Heart right ventricle (tissue), 16 donors: ENCODE data around the gene SMYD5. TPM values are rescaled to one million over a fixed set of nuclear protein-coding genes. Genes with fewer than 3 reads are reported as not detected.
"Not testable (repeated sequence)": the region's sequence is repeated elsewhere in the genome, so short reads cannot be mapped to it uniquely, and the experiment has no call there.

Experiments
- ATAC-seq, 8 donors: fragments of 200-7000 bp; cut with Tn5 transposase; one replicate each; pipeline ENCODE4 v1.9.1; 2020; ENCODE audit warnings: mild to moderate bottlenecking in 8 of 8, moderate library complexity in 8 of 8, moderate number of reproducible peaks in 1 of 8
- DNase-seq, 2 donors: peaks; one replicate each; pipeline ENCODE4 v3.0.0-alpha.2; 2020
- H3K27ac ChIP-seq, 10 donors: fragments of 200-600 bp; sonication (generic) in 2 of 10; one replicate each; pipeline versions ENCODE4 v1.5.0 to v1.8.0; 2020 to 2022; ENCODE audit warnings: mild to moderate bottlenecking in 3 of 10
- H3K27me3 ChIP-seq, 7 donors: fragments of 200-600 bp; one replicate each; pipeline ENCODE4 v1.8.0; 2021 to 2022; ENCODE audit warnings: mild to moderate bottlenecking in 2 of 7
- H3K36me3 ChIP-seq, 9 donors: fragments of 200-600 bp; sonication (generic) in 1 of 9; one replicate each; pipeline versions ENCODE4 v1.5.0 to v1.8.0; 2020 to 2022; ENCODE audit warnings: mild to moderate bottlenecking in 2 of 9
- H3K4me1 ChIP-seq, 9 donors: fragments of 200-600 bp; sonication (generic) in 1 of 9; one replicate each; pipeline versions ENCODE4 v1.5.0 to v1.8.0; 2020 to 2022; ENCODE audit warnings: mild to moderate bottlenecking in 4 of 9
- H3K4me3 ChIP-seq, 10 donors: fragments of 200-600 bp; sonication (generic) in 2 of 10; one replicate each; pipeline versions ENCODE4 v1.5.0 to v1.8.0; 2020 to 2022; ENCODE audit warnings: mild to moderate bottlenecking in 7 of 10, moderate library complexity in 2 of 10
- H3K9me3 ChIP-seq, 11 donors: fragments of 200-600 bp in 10 of 11; sonication (generic) in 2 of 11; one replicate each; pipeline versions ENCODE4 v1.5.0 to v1.8.0; 2013 to 2022; ENCODE audit warnings: mild to moderate bottlenecking in 2 of 11, control low read depth in 1 of 11, moderate library complexity in 1 of 11
- CTCF ChIP-seq, 9 donors: fragments of 200-600 bp; sonication (generic) in 2 of 9; IDR thresholded peaks; one replicate each; pipeline versions ENCODE4 v1.5.0 to v1.8.0; 2021 to 2022; ENCODE audit warnings: antibody characterized with exemption in 9 of 9, mild to moderate bottlenecking in 5 of 9, moderate library complexity in 1 of 9
- WGBS, 2 donors: extraction: QIAGEN DNeasy Blood & Tissue Kit; methylation state at CpG; one replicate each; pipeline ENCODE4 v1.1.7; 2013; ENCODE audit warnings: inconsistent platforms in 1 of 2; 5-methylcytosine and 5-hydroxymethylcytosine counted together
- intact Hi-C, 10 donors: fragments of 100-400 bp; cut with DNase I; formaldehyde crosslinking; loops; one replicate each; pipeline versions ENCODE4 v1.11.1 to v1.14.2; 2022
- long read RNA-seq, 3 donors: library from polyadenylated mRNA; unstranded; transcript quantifications; one replicate each; pipeline ENCODE4 v2.0.0, GENCODE V29; 2020 to 2021
- polyA plus RNA-seq, 2 donors: library from polyadenylated mRNA; stranded (reverse); fragments of 200-250 nt; gene quantifications; one replicate each; pipeline ENCODE4 v1.2.3, GENCODE V29; 2013
- total RNA-seq, 10 donors: library from RNA; stranded (reverse); fragmentation: NEBNext Ultra II Directional in 3 of 10; extraction: Animal tissue kit (Norgen Biotek cat#: 25700) in 3 of 10; gene quantifications; one replicate each; pipeline versions ENCODE4 v1.2.1 to v1.2.4, GENCODE V29; 2021 to 2023
- donor health status: Arrhythmogenic right ventricular cardiomyopathy.
- donor health status: ischemic (EF 13 %, LVEDD 7.1; RV severe dilation, severe dysfunction).
- donor health status: healthy with polysubstance abuse.
- donor health status: DM: no; HTN: yes; CAD: no.
- donor health status: DM: no; HTN: no; CAD: no.
- donor health status: ischemic (EF 25% LVEDD 6.9; RV normal size, moderate dysfunction).
- donor health status: ischemic (EF 25% LVEDD 5.7; RV mildly dilated, moderate dysfunction).
- donor health status: healthy.
- donor health status: DM: yes; HTN: yes; CAD: no.
- donor health status: Ischemic cardiomyopathy.
- donor health status: ischemic (EF 35%, LVEDD 5.7; RV mildly dilated, moderate dysfunction).
- donor health status: nonischemic (EF 11% LVEDD 7.7; RV severe dilation, severe dysfunction).
- donor health status: DM: yes; HTN: yes; CAD: no.
- donor health status: PGD.
- donor health status: ischemic (EF 29% LVEDD 5.4; RV normal size, mild dysfunction).
- donor health status: nonischemic (EF 23%, LVEDD 6.1; RV moderate dilation, normal function).

SMYD5 gene
- total RNA-seq (10 to 100 TPM; 13.3 to 22.7 (median 17.5) TPM), polyA plus RNA-seq (10 to 100 TPM; 17.0 to 17.9 TPM)
- long read RNA-seq, donor 1, transcript SMYD5-202 (13 exons, 2,593 nt) = major isoform, 11 of 17 reads
- long read RNA-seq, donor 1, partial matches to known transcripts = 2 of 17 reads
- long read RNA-seq, donor 1, other reads (novel, unspliced or antisense) = 4 of 17 reads
- long read RNA-seq, donor 2, transcript SMYD5-202 (13 exons, 2,593 nt) = major isoform, 10 of 19 reads
- long read RNA-seq, donor 2, partial matches to known transcripts = 2 of 19 reads
- long read RNA-seq, donor 2, other reads (novel, unspliced or antisense) = 7 of 19 reads
- long read RNA-seq, donor 3, transcript SMYD5-202 (13 exons, 2,593 nt) = major isoform, 24 of 33 reads
- long read RNA-seq, donor 3, partial matches to known transcripts = 7 of 33 reads
- long read RNA-seq, donor 3, other reads (novel, unspliced or antisense) = 2 of 33 reads

- peak; percentile 90 to 96 (median 94) for ATAC-seq
- Histone ChIP-seq H3K27me3 (no peaks in the 10 kb centered on the region), H3K27ac (peak within 1 kb of the TSS in 9 of 10 donors; percentile 57 to 91 (median 80)), H3K9me3 (no peaks in the 10 kb centered on the region), H3K4me1 (peaks cover 0 to 37% (median 24%) of the 10 kb centered on the region in 9 donors), H3K36me3 (peaks cover 0 to 7% (median 0%) of the 10 kb centered on the region in 9 donors), H3K4me3 (peak within 1 kb of the TSS; percentile 74 to 97 (median 92))
- no peak for TF ChIP-seq CTCF (IDR thresholded peaks at IDR 0.05)
- intact Hi-C loops = loop anchor here in 1 of 10 donors (5.0 kb wide), 1 partner anchor 37 kb away; no protein-coding TSS in a partner anchor
- WGBS, 2 donors = 1% methylated on average over 64 of the region's 64 CpGs
- DNase-seq = peak; percentile 86 to 89
Measured at GRCh38 chr2:73214120-73215035, at the start of gene SMYD5. Gene SMYD5 (plus strand): TSS chr2:73214245. CDS start chr2:73214267, 22 bp downstream.

- intact Hi-C loops, H3K9me3 ChIP-seq, H3K4me3 ChIP-seq, H3K27me3 ChIP-seq, H3K27ac ChIP-seq, H3K36me3 ChIP-seq, DNase-seq, H3K4me1 ChIP-seq, ATAC-seq: not testable (repeated sequence)
- 56 to 60% methylated on average over 11 of the region's 11 CpGs for WGBS, 2 donors
Measured at GRCh38 chr2:73165978-73166377, 48.1 kb upstream of the SMYD5 start.

- H3K27me3 ChIP-seq, intact Hi-C loops, H3K4me1 ChIP-seq, DNase-seq, ATAC-seq, H3K36me3 ChIP-seq, H3K4me3 ChIP-seq, H3K9me3 ChIP-seq, H3K27ac ChIP-seq: not testable (repeated sequence)
- 61 to 65% methylated on average over 3 of the region's 8 CpGs for WGBS, 2 donors
Measured at GRCh38 chr2:73166813-73167212, 47.2 kb upstream of the SMYD5 start.

GRCh38 chr2:73168348-73168747, 45.7 kb upstream of the SMYD5 start:
- DNase-seq, H3K36me3 ChIP-seq, H3K9me3 ChIP-seq, ATAC-seq, intact Hi-C loops, H3K27me3 ChIP-seq, H3K4me1 ChIP-seq, H3K27ac ChIP-seq, H3K4me3 ChIP-seq: not testable (repeated sequence)

GRCh38 chr2:73170341-73170740, 43.7 kb upstream of the SMYD5 start:
- not testable (repeated sequence) for H3K4me3 ChIP-seq, ATAC-seq, H3K36me3 ChIP-seq, H3K27ac ChIP-seq, H3K9me3 ChIP-seq, H3K4me1 ChIP-seq, DNase-seq
- H3K27me3 ChIP-seq = peaks cover 0 to 13% (median 0%) of the 10 kb centered on the region in 7 donors
- intact Hi-C loops = loop anchor here in 1 of 10 donors (10.0 kb wide), 1 partner anchor 396 kb away; no protein-coding TSS in a partner anchor
- WGBS, 2 donors = 70 to 84% methylated on average over 5 of the region's 7 CpGs

GRCh38 chr2:73172963-73173362, 41.1 kb upstream of the SMYD5 start:
- 88 to 92% methylated on average over 6 of the region's 6 CpGs for WGBS, 2 donors
- Histone ChIP-seq H3K4me1 (peaks cover 4 to 30% (median 24%) of the 10 kb centered on the region in 9 donors), H3K4me3 (no peak overlapping the region), H3K36me3 (no peaks in the 10 kb centered on the region), H3K27me3 (peaks cover 0 to 35% (median 2%) of the 10 kb centered on the region in 7 donors), H3K9me3 (no peaks in the 10 kb centered on the region), H3K27ac (no peak overlapping the region)
- no peak for TF ChIP-seq CTCF (IDR thresholded peaks at IDR 0.05)
- ATAC-seq (no peak), DNase-seq (no peak)
- intact Hi-C loops = loop anchor here in 1 of 10 donors (10.0 kb wide), 1 partner anchor 398 kb away; no protein-coding TSS in a partner anchor
